MM.1S (cell line): Measurements from ENCODE around the gene SLC6A11.

ENCODE experiments used
- DNase-seq: peaks from one replicate; pipeline ENCODE4 v3.0.0-alpha.2; 2015
- H2AFZ ChIP-seq: fragments of 300-600 bp; sonication (generic); 2 replicates; pipeline ENCODE4 v1.6.0; 2016; ENCODE audit warnings: antibody characterized with exemption, low read length
- H3F3A ChIP-seq: fragments of 300-600 bp; sonication (generic); 2 replicates; pipeline ENCODE4 v1.6.1; 2016; ENCODE audit warnings: mild to moderate bottlenecking, antibody characterized with exemption, low read length, moderate library complexity, mixed read lengths; ENCODE audit not compliant: insufficient read depth
- H3K27ac ChIP-seq: fragments of 300-600 bp; sonication (generic); 2 replicates; pipeline ENCODE4 v1.5.1; 2016; ENCODE audit warnings: mild to moderate bottlenecking, low read length
- H3K27me3 ChIP-seq: fragments of 300-600 bp; sonication (generic); replicated peaks from 2 replicates; pipeline ENCODE4 v1.6.0; 2016; ENCODE audit warnings: low read length; ENCODE audit not compliant: insufficient read depth
- H3K36me3 ChIP-seq: fragments of 300-600 bp; sonication (generic); replicated peaks from 2 replicates; pipeline ENCODE4 v1.6.1; 2016; ENCODE audit warnings: mild to moderate bottlenecking, low read length, mixed read lengths; ENCODE audit not compliant: insufficient read depth
- H3K4me1 ChIP-seq: fragments of 300-600 bp; sonication (generic); 2 replicates; pipeline ENCODE4 v1.6.1; 2016; ENCODE audit warnings: low read length, mixed read lengths
- H3K4me2 ChIP-seq: fragments of 300-600 bp; sonication (generic); 2 replicates; pipeline ENCODE4 v1.6.0; 2016; ENCODE audit warnings: low read depth, low read length
- H3K4me3 ChIP-seq: fragments of 300-600 bp; sonication (generic); 2 replicates; pipeline ENCODE4 v1.5.1; 2016; ENCODE audit warnings: low read length, mixed read lengths
- H3K79me2 ChIP-seq: fragments of 300-600 bp; sonication (generic); 2 replicates; pipeline ENCODE4 v1.6.1; 2016; ENCODE audit warnings: mixed run types, low read length, mixed read lengths
- H3K9ac ChIP-seq: fragments of 300-600 bp; sonication (generic); 2 replicates; pipeline ENCODE4 v1.6.1; 2016; ENCODE audit warnings: low read length, mixed read lengths
- H3K9me2 ChIP-seq: fragments of 300-600 bp; sonication (generic); replicated peaks from 2 replicates; pipeline ENCODE4 v1.6.1; 2016; ENCODE audit warnings: mild to moderate bottlenecking, low read length, mixed read lengths; ENCODE audit not compliant: insufficient read depth
- H3K9me3 ChIP-seq: fragments of 300-600 bp; sonication (generic); replicated peaks from 2 replicates; pipeline ENCODE4 v1.6.1; 2016; ENCODE audit warnings: mild to moderate bottlenecking, low read length, mixed read lengths; ENCODE audit not compliant: insufficient read depth
- H4K20me1 ChIP-seq: fragments of 300-600 bp; sonication (generic); 2 replicates; pipeline ENCODE4 v1.6.1; 2016; ENCODE audit warnings: mild to moderate bottlenecking, low read length, moderate library complexity, mixed read lengths; ENCODE audit not compliant: insufficient read depth
- EZH2 ChIP-seq: fragments of 300-600 bp; sonication (generic); optimal IDR thresholded peaks from 2 replicates; pipeline ENCODE3; 2017; ENCODE audit warnings: low read depth, mild to moderate bottlenecking, antibody characterized with exemption, low read length, mixed read lengths
- EZH2phosphoT487 ChIP-seq: fragments of 300-600 bp; sonication (generic); IDR thresholded peaks from 2 replicates; pipeline ENCODE4 v1.6.1; 2018; ENCODE audit warnings: antibody characterized with exemption, low read length
- TF ChIP-seq, protein P1 (sequence below): fragments of 300-600 bp; sonication (generic); IDR thresholded peaks from 2 replicates; pipeline ENCODE4 v1.5.1; 2016; ENCODE audit warnings: antibody characterized with exemption, low read length, mixed read lengths

The SLC6A11 gene

DNA sequence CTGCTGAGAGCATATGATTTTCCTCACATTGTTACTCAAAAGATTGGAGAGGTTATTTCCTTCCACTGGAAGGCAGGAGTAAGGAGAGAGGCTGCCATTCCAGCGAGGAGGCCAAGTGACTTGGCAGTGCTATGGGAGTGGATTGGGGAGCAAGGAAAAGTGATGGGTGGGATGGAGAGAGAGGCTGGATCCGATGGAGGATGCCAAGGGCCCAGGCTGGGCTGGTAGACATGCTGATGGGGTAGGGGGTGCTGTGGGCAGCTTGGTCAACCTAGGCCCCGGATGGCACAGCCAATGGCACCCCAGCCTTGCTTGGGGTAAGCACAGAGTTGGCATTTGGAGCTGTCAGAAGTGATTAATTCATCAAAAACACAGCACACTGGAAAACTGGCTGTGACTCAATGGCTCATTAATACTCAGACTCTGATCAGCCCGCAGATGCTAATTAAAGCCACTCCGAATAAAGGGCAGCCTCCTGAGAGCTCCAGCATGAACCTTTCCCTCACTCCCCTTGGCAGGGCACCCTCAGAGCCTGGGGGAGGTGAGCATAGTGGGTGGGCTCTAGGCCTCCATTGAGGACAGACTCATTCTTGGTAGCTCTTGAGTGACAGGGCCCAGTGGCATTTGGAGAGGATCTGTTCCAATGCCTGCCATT lies 154.4 kb downstream of the SLC6A11 start:
- no peak overlapping the region for H2AFZ ChIP-seq
- no peak overlapping the region for H3K4me3 ChIP-seq
- no peaks in the 10 kb centered on the region for H3F3A ChIP-seq
- peaks cover 23% of the 10 kb centered on the region; the same call in 1 of the 2 replicates for H3K27me3 ChIP-seq
- no peak for DNase-seq
- H3K4me2 ChIP-seq = no peak overlapping the region
- H3K9me2 ChIP-seq = no peaks in the 10 kb centered on the region
- no peaks in the 10 kb centered on the region for H3K4me1 ChIP-seq
- no peaks in the 10 kb centered on the region for H3K79me2 ChIP-seq
- H3K9ac ChIP-seq = no peak overlapping the region
- no peaks in the 10 kb centered on the region for H3K36me3 ChIP-seq
- H3K27ac ChIP-seq = no peak overlapping the region
- no peaks in the 10 kb centered on the region for H4K20me1 ChIP-seq
- TF ChIP-seq EZH2 (no peak), EZH2phosphoT487 (no peak)
- TF ChIP-seq, protein P1, sequence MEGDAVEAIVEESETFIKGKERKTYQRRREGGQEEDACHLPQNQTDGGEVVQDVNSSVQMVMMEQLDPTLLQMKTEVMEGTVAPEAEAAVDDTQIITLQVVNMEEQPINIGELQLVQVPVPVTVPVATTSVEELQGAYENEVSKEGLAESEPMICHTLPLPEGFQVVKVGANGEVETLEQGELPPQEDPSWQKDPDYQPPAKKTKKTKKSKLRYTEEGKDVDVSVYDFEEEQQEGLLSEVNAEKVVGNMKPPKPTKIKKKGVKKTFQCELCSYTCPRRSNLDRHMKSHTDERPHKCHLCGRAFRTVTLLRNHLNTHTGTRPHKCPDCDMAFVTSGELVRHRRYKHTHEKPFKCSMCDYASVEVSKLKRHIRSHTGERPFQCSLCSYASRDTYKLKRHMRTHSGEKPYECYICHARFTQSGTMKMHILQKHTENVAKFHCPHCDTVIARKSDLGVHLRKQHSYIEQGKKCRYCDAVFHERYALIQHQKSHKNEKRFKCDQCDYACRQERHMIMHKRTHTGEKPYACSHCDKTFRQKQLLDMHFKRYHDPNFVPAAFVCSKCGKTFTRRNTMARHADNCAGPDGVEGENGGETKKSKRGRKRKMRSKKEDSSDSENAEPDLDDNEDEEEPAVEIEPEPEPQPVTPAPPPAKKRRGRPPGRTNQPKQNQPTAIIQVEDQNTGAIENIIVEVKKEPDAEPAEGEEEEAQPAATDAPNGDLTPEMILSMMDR = no peak
- H3K9me3 ChIP-seq = no peaks in the 10 kb centered on the region

DNA sequence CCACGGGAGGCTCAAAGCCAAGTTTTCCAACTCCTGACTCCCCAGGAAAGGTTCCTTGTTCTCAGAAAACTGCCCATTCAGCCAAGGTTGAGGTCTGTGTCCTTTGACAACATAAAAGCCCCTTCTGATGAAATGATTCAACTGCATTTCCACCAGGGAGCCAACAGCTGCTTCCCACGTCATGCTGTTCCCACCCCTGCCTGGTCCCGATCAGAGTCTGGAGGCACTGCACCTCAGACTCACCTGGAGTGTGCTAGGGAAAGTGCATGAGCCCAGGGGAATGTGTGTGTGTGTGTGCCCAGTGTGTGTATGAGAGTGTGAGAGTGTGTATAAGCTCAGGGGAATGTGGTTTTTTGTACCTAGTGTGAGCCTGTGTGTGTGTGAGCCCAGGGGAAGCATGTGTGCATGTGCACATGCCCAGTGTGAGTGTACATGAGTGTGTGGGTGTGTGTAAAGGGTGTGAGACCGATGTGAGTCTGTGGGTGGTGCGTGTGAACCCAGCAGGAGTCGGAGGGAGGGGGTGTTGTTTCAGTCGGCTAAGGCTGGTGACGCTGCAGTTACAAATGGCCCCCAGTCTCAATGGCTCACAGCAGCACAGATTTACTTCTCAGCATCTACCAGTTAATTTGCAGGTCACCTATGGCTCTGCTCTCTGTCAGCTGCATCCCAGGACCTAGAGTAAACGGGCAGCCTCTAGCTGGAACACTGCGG lies 156.2 kb downstream of the SLC6A11 start:
- DNase-seq = no peak
- Histone ChIP-seq H3K9me3 (no peaks in the 10 kb centered on the region), H3F3A (no peaks in the 10 kb centered on the region), H2AFZ (no peak overlapping the region), H3K79me2 (no peaks in the 10 kb centered on the region), H3K27me3 (peaks cover 23% of the 10 kb centered on the region; the same call in 1 of the 2 replicates), H3K4me2 (no peak overlapping the region), H3K9ac (no peak overlapping the region), H4K20me1 (no peaks in the 10 kb centered on the region), H3K27ac (no peak overlapping the region), H3K4me1 (no peaks in the 10 kb centered on the region), H3K9me2 (no peaks in the 10 kb centered on the region), H3K36me3 (no peaks in the 10 kb centered on the region), H3K4me3 (no peak overlapping the region)
- TF ChIP-seq, protein P1 = no peak
- TF ChIP-seq EZH2phosphoT487 (no peak), EZH2 (no peak)

DNA sequence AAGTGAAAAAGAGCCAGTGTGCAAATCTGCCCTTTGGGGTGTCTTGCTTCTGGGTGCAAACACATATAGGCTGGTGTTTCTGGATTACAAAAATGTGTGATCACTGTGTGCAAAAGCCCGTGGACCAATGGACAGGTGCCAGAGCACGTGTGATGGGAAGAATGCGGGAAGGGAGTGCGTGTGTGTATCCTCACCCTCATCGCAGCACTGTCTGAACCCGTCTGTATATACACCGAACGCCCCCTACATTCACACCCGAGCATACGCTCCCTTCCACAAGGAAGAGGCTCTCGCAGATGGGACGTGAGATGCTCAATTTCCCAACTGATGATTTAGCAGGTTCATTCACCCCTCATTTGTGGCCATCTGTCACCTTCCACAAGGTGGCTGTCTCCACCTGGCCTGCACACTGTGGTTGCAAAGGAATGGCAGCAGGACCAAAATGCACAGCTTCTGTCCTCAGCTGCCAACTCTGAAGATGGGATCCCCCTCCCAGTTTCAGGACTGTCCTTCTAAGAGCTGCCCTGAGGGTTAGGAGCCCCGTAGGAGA lies 157.1 kb downstream of the SLC6A11 start:
- H3K79me2 ChIP-seq = no peaks in the 10 kb centered on the region

More for the DNA sequence above, 157.1 kb downstream of the SLC6A11 start:
- H3K4me1 ChIP-seq = no peaks in the 10 kb centered on the region
- H3K27ac ChIP-seq = no peak overlapping the region
- peaks cover 22% of the 10 kb centered on the region; the same call in 1 of the 2 replicates for H3K27me3 ChIP-seq
- no peaks in the 10 kb centered on the region for H3F3A ChIP-seq
- H3K9ac ChIP-seq = no peak overlapping the region
- DNase-seq = no peak
- H3K9me3 ChIP-seq = no peaks in the 10 kb centered on the region
- TF ChIP-seq, protein P1 = no peak
- TF ChIP-seq EZH2 (no peak), EZH2phosphoT487 (no peak)
- no peak overlapping the region for H3K4me3 ChIP-seq
- no peaks in the 10 kb centered on the region for H3K36me3 ChIP-seq
- H3K4me2 ChIP-seq = no peak overlapping the region
- no peaks in the 10 kb centered on the region for H4K20me1 ChIP-seq
- H3K9me2 ChIP-seq = no peaks in the 10 kb centered on the region
- no peak overlapping the region for H2AFZ ChIP-seq
